Epithelial cell of esophagus (primary cell): ENCODE results near the gene CYP1A2.

Experiments used
- DNase-seq: peaks from one replicate; pipeline ENCODE4 v3.0.0; 2010; ENCODE audit warnings: low read depth
- H3K4me3 ChIP-seq: 2 replicates; pipeline ENCODE4 v1.5.1; 2011; ENCODE audit warnings: mild to moderate bottlenecking, low read length, control low read depth
- TF ChIP-seq, protein P1 (sequence below): IDR thresholded peaks from 2 replicates; pipeline ENCODE4 v1.5.1; 2011; ENCODE audit warnings: low read depth, mild to moderate bottlenecking, low read length, control low read depth, inconsistent platforms; ENCODE audit not compliant: insufficient read depth; ENCODE audit errors: missing control alignments

The CYP1A2 gene

DNA sequence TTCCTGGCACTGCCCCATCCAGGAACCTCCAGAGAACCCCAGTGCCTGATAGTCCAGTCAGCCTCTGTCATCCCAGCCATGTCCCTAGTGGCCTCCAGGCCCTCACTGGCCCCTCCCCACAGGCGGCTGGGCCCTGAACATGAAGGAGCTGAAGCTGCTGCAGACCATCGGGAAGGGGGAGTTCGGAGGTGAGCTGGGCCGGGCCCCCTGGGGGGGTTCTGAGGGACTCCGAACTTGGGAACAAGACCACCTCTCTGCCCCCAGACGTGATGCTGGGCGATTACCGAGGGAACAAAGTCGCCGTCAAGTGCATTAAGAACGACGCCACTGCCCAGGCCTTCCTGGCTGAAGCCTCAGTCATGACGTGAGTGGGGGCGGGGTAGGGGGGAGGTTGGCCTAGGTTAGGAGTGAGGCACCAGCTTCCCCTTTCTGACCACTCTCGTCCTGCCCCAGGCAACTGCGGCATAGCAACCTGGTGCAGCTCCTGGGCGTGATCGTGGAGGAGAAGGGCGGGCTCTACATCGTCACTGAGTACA is 52.0 kb downstream of the CYP1A2 start:
- no peak overlapping the region for H3K4me3 ChIP-seq
- TF ChIP-seq, protein P1, sequence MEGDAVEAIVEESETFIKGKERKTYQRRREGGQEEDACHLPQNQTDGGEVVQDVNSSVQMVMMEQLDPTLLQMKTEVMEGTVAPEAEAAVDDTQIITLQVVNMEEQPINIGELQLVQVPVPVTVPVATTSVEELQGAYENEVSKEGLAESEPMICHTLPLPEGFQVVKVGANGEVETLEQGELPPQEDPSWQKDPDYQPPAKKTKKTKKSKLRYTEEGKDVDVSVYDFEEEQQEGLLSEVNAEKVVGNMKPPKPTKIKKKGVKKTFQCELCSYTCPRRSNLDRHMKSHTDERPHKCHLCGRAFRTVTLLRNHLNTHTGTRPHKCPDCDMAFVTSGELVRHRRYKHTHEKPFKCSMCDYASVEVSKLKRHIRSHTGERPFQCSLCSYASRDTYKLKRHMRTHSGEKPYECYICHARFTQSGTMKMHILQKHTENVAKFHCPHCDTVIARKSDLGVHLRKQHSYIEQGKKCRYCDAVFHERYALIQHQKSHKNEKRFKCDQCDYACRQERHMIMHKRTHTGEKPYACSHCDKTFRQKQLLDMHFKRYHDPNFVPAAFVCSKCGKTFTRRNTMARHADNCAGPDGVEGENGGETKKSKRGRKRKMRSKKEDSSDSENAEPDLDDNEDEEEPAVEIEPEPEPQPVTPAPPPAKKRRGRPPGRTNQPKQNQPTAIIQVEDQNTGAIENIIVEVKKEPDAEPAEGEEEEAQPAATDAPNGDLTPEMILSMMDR, result no peak
- DNase-seq, result no peak

- TF ChIP-seq, protein P1, result no peak
- DNase-seq, result no peak
- no peak overlapping the region for H3K4me3 ChIP-seq
Measured at GRCh38 chr15:74801311-74801997, 52.8 kb downstream of the CYP1A2 start.

DNA sequence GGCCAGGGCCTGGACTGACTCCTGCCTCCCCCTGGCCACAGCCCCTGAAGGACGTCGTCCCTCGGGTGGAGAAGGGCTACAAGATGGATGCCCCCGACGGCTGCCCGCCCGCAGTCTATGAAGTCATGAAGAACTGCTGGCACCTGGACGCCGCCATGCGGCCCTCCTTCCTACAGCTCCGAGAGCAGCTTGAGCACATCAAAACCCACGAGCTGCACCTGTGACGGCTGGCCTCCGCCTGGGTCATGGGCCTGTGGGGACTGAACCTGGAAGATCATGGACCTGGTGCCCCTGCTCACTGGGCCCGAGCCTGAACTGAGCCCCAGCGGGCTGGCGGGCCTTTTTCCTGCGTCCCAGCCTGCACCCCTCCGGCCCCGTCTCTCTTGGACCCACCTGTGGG is 53.6 kb downstream of the CYP1A2 start:
- TF ChIP-seq, protein P1, result no peak
- DNase-seq, result no peak
- H3K4me3 ChIP-seq, result no peak overlapping the region

DNA sequence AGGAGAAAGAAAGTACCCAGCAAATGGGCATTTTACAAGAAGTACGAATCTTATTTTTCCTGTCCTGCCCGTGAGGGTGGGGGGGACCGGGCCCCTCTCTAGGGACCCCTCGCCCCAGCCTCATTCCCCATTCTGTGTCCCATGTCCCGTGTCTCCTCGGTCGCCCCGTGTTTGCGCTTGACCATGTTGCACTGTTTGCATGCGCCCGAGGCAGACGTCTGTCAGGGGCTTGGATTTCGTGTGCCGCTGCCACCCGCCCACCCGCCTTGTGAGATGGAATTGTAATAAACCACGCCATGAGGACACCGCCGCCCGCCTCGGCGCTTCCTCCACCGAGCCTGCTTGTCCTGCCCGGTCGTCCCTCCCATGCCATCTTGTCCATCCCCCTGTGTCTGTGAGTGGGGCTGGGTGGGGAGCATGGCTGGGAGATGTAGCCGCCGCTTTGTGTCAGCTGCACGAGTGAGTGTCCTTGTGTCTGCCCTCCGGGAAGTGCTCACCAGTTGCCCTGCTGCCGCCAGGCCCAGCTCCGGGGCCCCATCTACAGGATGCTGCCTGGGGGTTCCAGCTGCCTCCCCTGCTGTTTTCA is 54.3 kb downstream of the CYP1A2 start:
- DNase-seq, result no peak
- TF ChIP-seq, protein P1, result no peak
- no peak overlapping the region for H3K4me3 ChIP-seq

DNA sequence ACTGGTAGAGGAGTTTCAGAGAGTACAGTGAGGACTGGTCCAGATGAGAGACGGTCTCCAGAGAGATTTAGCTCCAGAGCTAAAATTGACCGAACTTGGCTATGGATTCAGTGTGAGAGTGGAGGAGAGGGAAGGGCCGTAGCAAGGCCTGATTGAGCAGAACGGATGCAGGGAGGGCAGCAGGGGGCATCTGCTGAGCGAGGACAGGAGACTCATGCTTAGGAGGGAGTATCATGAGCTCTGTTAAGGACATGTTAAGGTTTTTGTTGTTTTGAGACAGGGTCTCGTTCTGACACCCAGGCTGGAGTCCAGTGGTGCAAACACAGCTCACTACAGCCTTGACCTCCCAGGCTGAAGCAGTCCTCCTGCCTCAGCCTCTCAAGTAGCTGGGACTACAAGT is 56.3 kb downstream of the CYP1A2 start:
- TF ChIP-seq, protein P1, result no peak
- H3K4me3 ChIP-seq, result no peak overlapping the region
- no peak for DNase-seq
